ENCODE results near the gene DOCK2. TPM values are rescaled to one million over a fixed set of nuclear protein-coding genes. Genes with fewer than 3 reads are reported as not detected.

Gene DOCK2
- total and polyA plus RNA-seq, 2 donors (not counting 3 experiments of a cell fraction or from before 2014, with no cell fraction given): 0.62 to 4.8 TPM

DNA sequence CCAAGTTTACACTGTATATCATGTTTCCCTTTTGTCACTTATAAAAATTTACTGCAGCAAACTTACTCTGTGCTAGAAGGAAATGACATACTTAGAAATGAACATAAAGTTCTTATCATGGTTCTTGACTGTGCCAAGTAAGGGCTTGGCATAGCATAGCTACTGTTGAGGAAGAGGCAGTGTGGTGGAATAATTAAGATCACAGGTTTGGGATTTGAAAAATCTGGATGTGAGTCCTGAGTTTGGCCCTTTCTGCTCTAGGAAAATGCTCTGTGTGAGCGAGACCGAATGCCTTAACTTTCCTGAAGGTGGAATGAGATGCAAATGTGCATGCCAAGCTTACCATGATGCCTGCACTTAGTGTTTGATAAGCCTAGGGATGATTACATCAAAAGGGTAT lies 243.7 kb downstream of the DOCK2 start:
- no peak for TF ChIP-seq POLR2AphosphoS5 (IDR thresholded peaks at IDR 0.05; ENCODE audit: insufficient read depth, low read depth, low read length)
- TF ChIP-seq EZH2 (IDR thresholded peaks at IDR 0.05; ENCODE audit: borderline replicate concordance, low read depth, low read length, severe bottlenecking): no peak
- TF ChIP-seq, protein P1, sequence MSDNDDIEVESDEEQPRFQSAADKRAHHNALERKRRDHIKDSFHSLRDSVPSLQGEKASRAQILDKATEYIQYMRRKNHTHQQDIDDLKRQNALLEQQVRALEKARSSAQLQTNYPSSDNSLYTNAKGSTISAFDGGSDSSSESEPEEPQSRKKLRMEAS (IDR thresholded peaks at IDR 0.05; ENCODE audit: insufficient read depth, insufficient read length): no peak
- no peak for TF ChIP-seq GATA2 (IDR thresholded peaks at IDR 0.05; ENCODE audit: insufficient read depth, insufficient read length, low read depth, low read length)
- TF ChIP-seq, protein P2, sequence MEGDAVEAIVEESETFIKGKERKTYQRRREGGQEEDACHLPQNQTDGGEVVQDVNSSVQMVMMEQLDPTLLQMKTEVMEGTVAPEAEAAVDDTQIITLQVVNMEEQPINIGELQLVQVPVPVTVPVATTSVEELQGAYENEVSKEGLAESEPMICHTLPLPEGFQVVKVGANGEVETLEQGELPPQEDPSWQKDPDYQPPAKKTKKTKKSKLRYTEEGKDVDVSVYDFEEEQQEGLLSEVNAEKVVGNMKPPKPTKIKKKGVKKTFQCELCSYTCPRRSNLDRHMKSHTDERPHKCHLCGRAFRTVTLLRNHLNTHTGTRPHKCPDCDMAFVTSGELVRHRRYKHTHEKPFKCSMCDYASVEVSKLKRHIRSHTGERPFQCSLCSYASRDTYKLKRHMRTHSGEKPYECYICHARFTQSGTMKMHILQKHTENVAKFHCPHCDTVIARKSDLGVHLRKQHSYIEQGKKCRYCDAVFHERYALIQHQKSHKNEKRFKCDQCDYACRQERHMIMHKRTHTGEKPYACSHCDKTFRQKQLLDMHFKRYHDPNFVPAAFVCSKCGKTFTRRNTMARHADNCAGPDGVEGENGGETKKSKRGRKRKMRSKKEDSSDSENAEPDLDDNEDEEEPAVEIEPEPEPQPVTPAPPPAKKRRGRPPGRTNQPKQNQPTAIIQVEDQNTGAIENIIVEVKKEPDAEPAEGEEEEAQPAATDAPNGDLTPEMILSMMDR (IDR thresholded peaks at IDR 0.05; ENCODE audit: extremely low read depth in 1 of 2, insufficient read depth in 1 of 2, low read depth in 1 of 2, low read length in 2 of 2): no peak
- TF ChIP-seq FOS (IDR thresholded peaks at IDR 0.05; ENCODE audit: borderline replicate concordance, insufficient read depth, low read length): no peak
- TF ChIP-seq POLR2A (IDR thresholded peaks at IDR 0.05; ENCODE audit: low read depth, low read length): no peak
- no peak for TF ChIP-seq MYC (IDR thresholded peaks at IDR 0.05; ENCODE audit: low read depth, low read length)
- no peak overlapping the region for H3K4me3 ChIP-seq (replicated peaks in 1 of 3; ENCODE audit: insufficient read depth in 1 of 3, low read depth in 1 of 3, low read length in 3 of 3)
- no peaks in the 10 kb centered on the region for H4K20me1 ChIP-seq (replicated peaks; ENCODE audit: control insufficient read depth, extremely low read depth, insufficient read depth, low read length)
- no peak overlapping the region for H3K4me2 ChIP-seq (ENCODE audit: insufficient read depth, low read length)
- H3K9me1 ChIP-seq (replicated peaks; ENCODE audit: control insufficient read depth, extremely low read depth, insufficient read depth, low read length): no peaks in the 10 kb centered on the region
- H3K36me3 ChIP-seq (ENCODE audit: control insufficient read depth in 2 of 2, extremely low read depth in 1 of 2, insufficient read depth in 2 of 2, low read length in 2 of 2): peaks cover 0 to 28% of the 10 kb centered on the region in 2 experiments
- H3K27me3 ChIP-seq (ENCODE audit: control insufficient read depth in 2 of 2, insufficient read depth in 2 of 2, low read length in 2 of 2): no peaks in the 10 kb centered on the region
- no peak overlapping the region for H3K9ac ChIP-seq (replicated peaks; ENCODE audit: extremely low read depth, insufficient read depth, low read length)
- ChIA-PET CTCF (interaction anchor here (1.0 to 2.9 kb wide), 5 partner anchors 20 to 343 kb away, joined by 3 to 13 read pairs (median 4); partner anchors contain the start of gene INSYN2B), POLR2A (no interaction called here)
- BruUV-seq (replicated peaks): no TSS peak
- H3K4me1 ChIP-seq (ENCODE audit: control insufficient read depth, extremely low read depth, insufficient read depth, low read length): no peaks in the 10 kb centered on the region
- intact Hi-C loops (cut with micrococcal nuclease): no loop called here
- DNase-seq (ENCODE audit: low read depth, low spot score) (no peak), FAIRE-seq (no peak)
- dilution Hi-C loops (cut with MboI; ENCODE audit: extremely low pct_ligation_motif_present, low sequenced_read_pairs): no loop called here
- no peak overlapping the region for H3K27ac ChIP-seq (ENCODE audit: insufficient read depth, low read depth, low read length)
- H3K9me3 ChIP-seq (replicated peaks; ENCODE audit: control insufficient read depth, insufficient read depth, low read length): no peaks in the 10 kb centered on the region
- H3K79me2 ChIP-seq (ENCODE audit: control insufficient read depth, insufficient read depth, low read length): peaks cover 1% of the 10 kb centered on the region
- H2AFZ ChIP-seq (ENCODE audit: low read depth, low read length): no peak overlapping the region
